ENCODE measurements around the gene PARD6B.

DNA sequence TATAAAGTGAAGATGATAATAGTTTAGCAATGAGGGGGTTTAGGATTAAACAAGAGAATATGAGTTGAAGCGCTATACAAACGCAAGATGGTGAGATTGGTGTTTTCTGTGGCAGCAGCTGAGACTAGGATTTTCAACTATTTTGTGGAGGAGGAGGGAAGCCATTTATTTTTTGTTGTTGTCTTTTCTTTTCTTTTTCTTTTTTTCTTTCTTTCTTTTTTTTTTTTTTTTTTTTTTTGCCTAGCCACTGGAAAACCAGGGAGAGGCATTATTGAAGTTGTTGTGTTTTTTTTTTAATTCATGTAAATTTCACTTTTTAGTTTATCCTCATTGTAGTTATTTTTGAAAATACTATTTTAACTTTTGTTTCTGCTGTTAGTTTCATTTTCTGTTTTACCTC lies 15.9 kb downstream of the PARD6B start:
- no peak for TF ChIP-seq POLR2A (IDR thresholded peaks at IDR 0.05; ENCODE audit: low read depth, low read length)
- no peak for TF ChIP-seq POLR2AphosphoS5 (IDR thresholded peaks at IDR 0.05; ENCODE audit: low read depth, low read length)

All from GM12892 (cell line).